ENCODE measurements around the gene OAT.

DNA sequence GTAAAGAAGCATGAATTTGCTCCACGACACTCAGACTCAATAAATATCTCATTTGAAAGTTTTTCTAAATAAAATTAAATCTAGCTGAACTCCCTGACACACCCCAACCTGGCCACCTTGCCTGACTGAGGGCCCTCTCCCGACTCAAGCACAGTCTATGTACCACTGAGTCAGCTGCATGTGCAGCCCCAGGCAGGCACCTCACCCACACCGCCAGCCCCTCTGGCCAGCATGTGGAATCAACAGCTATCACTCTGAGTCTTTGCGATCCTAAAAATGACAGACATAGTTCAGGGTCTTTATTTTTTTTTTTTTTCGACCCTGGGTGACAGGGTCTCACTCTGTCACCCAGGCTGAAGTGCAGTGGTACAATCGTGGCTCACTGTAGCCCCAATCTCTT is 35.2 kb downstream of the OAT start:
- TF ChIP-seq, protein P1, sequence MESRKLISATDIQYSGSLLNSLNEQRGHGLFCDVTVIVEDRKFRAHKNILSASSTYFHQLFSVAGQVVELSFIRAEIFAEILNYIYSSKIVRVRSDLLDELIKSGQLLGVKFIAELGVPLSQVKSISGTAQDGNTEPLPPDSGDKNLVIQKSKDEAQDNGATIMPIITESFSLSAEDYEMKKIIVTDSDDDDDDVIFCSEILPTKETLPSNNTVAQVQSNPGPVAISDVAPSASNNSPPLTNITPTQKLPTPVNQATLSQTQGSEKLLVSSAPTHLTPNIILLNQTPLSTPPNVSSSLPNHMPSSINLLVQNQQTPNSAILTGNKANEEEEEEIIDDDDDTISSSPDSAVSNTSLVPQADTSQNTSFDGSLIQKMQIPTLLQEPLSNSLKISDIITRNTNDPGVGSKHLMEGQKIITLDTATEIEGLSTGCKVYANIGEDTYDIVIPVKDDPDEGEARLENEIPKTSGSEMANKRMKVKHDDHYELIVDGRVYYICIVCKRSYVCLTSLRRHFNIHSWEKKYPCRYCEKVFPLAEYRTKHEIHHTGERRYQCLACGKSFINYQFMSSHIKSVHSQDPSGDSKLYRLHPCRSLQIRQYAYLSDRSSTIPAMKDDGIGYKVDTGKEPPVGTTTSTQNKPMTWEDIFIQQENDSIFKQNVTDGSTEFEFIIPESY (IDR thresholded peaks at IDR 0.05) = no peak
- TF ChIP-seq, protein P2, sequence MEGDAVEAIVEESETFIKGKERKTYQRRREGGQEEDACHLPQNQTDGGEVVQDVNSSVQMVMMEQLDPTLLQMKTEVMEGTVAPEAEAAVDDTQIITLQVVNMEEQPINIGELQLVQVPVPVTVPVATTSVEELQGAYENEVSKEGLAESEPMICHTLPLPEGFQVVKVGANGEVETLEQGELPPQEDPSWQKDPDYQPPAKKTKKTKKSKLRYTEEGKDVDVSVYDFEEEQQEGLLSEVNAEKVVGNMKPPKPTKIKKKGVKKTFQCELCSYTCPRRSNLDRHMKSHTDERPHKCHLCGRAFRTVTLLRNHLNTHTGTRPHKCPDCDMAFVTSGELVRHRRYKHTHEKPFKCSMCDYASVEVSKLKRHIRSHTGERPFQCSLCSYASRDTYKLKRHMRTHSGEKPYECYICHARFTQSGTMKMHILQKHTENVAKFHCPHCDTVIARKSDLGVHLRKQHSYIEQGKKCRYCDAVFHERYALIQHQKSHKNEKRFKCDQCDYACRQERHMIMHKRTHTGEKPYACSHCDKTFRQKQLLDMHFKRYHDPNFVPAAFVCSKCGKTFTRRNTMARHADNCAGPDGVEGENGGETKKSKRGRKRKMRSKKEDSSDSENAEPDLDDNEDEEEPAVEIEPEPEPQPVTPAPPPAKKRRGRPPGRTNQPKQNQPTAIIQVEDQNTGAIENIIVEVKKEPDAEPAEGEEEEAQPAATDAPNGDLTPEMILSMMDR (IDR thresholded peaks at IDR 0.05; ENCODE audit: low read depth, low read length, missing input control) = no peak
- no peak for TF ChIP-seq YY1 (IDR thresholded peaks at IDR 0.05)
